Prostate gland (tissue), 2 donors: ENCODE results near the gene CACNA1B.

Experiments used
- POLR2A ChIP-seq: fragments of 450-650 bp; IDR thresholded peaks from one replicate; pipeline ENCODE4 v1.6.1; 2016; ENCODE audit warnings: antibody characterized with exemption, mild to moderate bottlenecking
- TF ChIP-seq, protein P1 (sequence below), 4 experiments: fragments of 200-600 bp in 2 of 4; fragments of 450-650 bp in 2 of 4; sonication (generic) in 2 of 4; IDR thresholded peaks; 1 replicate in 3 of 4; 2 replicates in 1 of 4; pipeline ENCODE4 v1.5.1; 2016 to 2019; ENCODE audit warnings: antibody characterized with exemption in 4 of 4, mild to moderate bottlenecking in 2 of 4, moderate library complexity in 2 of 4

DNA sequence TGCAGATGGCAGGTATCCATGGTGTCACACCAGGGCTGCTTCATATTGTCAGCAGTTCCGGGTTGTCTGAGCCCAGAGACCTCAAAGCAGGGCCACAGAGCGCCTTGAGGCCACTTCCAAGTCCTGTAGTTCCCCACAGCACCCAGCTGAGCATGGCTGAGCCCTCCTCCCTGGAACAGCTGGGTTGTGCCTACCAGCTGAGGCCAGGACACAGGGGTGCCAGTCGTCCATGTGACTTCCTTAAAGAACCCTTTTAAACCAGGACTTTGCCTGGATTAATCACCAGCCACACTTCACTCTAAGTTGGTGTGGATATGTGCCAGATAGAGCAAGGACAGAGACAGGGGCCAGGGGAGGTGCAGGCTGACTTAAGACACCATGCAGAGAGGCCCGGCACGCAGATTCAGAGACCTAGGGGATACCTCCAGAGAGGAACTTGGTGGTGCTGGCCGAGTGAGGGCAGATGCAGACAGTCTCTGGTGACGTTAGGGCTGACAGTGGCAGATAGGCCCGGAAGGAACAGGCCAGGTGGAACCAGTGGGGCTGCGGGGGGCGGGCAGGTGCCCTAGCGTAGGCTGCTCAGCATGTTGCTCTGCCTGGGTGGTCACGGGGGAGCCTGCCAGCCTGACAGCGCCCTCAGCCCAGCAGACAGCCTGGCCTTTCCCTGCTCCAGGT is 142.7 kb downstream of the CACNA1B start:
- TF ChIP-seq, protein P1, sequence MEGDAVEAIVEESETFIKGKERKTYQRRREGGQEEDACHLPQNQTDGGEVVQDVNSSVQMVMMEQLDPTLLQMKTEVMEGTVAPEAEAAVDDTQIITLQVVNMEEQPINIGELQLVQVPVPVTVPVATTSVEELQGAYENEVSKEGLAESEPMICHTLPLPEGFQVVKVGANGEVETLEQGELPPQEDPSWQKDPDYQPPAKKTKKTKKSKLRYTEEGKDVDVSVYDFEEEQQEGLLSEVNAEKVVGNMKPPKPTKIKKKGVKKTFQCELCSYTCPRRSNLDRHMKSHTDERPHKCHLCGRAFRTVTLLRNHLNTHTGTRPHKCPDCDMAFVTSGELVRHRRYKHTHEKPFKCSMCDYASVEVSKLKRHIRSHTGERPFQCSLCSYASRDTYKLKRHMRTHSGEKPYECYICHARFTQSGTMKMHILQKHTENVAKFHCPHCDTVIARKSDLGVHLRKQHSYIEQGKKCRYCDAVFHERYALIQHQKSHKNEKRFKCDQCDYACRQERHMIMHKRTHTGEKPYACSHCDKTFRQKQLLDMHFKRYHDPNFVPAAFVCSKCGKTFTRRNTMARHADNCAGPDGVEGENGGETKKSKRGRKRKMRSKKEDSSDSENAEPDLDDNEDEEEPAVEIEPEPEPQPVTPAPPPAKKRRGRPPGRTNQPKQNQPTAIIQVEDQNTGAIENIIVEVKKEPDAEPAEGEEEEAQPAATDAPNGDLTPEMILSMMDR (IDR thresholded peaks at IDR 0.05) = no peak
- no peak for TF ChIP-seq POLR2A
